AG09309 (cell line): ENCODE measurements around the gene MRPL50.
A peak's percentile ranks its signal among the peaks of the same experiment; 100 is the strongest.

Source experiments
- DNase-seq: peaks from one replicate; pipeline ENCODE4 v3.0.0-alpha.2; 2010; ENCODE audit warnings: low read depth
- H3K4me3 ChIP-seq: 2 replicates; pipeline ENCODE4 v1.5.1; 2011; ENCODE audit warnings: mild to moderate bottlenecking, low read depth, low read length, moderate library complexity; ENCODE audit not compliant: control insufficient read depth
- CTCF ChIP-seq: IDR thresholded peaks from 2 replicates; pipeline ENCODE4 v1.5.1; 2011; ENCODE audit warnings: mild to moderate bottlenecking, low read depth, low read length, inconsistent platforms; ENCODE audit not compliant: insufficient read depth, control insufficient read depth; ENCODE audit errors: missing control alignments

Gene MRPL50

GRCh38 chr9:101365181-101365580 is 33.2 kb downstream of the MRPL50 start:
- peak; percentile 18 for DNase-seq
- H3K4me3 ChIP-seq = no peak overlapping the region
- no peak for TF ChIP-seq CTCF

- H3K4me3 ChIP-seq = no peak overlapping the region
- no peak for DNase-seq
- no peak for TF ChIP-seq CTCF
Measured at GRCh38 chr9:101362450-101362849, 36.0 kb downstream of the MRPL50 start.

- TF ChIP-seq CTCF = no peak
- no peak overlapping the region for H3K4me3 ChIP-seq
- no peak for DNase-seq
Measured at GRCh38 chr9:101360647-101361046, 37.8 kb downstream of the MRPL50 start.

- H3K4me3 ChIP-seq = no peak overlapping the region
- no peak for TF ChIP-seq CTCF
- no peak for DNase-seq
Measured at GRCh38 chr9:101359679-101360078, 38.7 kb downstream of the MRPL50 start.

GRCh38 chr9:101356619-101357018 is 41.8 kb downstream of the MRPL50 start:
- DNase-seq = no peak
- no peak overlapping the region for H3K4me3 ChIP-seq
- no peak for TF ChIP-seq CTCF

GRCh38 chr9:101354765-101355708 is 43.4 kb downstream of the MRPL50 start:
- no peak for DNase-seq
- no peak for TF ChIP-seq CTCF
- no peak overlapping the region for H3K4me3 ChIP-seq
